Measurements from ENCODE around the gene NT5M. TPM values are rescaled to one million over a fixed set of nuclear protein-coding genes. Genes with fewer than 3 reads are reported as not detected.
A peak's percentile ranks its signal among the peaks of the same experiment; 100 is the strongest.

NT5M gene
- total RNA-seq, 1 donor from 2014 or later, result 1.6 TPM

DNA sequence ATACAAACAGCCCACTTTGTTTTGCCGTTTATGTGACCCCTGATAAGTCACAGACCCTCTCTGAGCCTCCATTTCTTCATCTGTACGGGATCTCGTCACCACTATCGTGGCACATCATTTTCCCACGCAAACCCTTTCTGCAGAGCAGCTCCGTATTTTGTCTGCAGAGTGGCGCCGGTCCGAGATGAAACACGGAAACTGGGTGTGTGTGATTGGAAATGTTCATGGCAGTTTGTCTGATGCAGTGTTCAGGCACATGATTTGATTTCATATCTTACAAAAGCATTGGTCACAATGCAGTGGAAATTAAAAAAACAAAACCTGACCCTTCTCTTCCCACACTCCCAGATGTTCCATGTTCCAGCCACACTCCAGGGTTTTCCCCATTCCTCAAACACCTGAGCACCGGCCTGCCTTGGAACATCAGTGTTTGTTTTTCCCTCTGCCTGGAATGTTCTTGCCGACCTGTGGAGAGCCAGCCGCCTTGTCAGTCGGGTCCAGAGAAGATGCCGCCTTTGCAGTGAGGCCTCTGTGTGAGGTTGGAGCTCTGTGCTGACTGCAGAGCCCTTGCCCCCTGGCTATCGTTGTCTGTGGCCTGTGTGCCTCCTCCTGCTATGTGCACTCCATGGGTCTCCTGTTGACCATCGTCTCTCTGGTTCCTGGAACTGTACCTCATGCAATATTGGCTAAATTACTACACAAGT is 39.2 kb downstream of the NT5M start:
- DNase-seq (ENCODE audit: low spot score) (no peak), ATAC-seq (no peak)

DNA sequence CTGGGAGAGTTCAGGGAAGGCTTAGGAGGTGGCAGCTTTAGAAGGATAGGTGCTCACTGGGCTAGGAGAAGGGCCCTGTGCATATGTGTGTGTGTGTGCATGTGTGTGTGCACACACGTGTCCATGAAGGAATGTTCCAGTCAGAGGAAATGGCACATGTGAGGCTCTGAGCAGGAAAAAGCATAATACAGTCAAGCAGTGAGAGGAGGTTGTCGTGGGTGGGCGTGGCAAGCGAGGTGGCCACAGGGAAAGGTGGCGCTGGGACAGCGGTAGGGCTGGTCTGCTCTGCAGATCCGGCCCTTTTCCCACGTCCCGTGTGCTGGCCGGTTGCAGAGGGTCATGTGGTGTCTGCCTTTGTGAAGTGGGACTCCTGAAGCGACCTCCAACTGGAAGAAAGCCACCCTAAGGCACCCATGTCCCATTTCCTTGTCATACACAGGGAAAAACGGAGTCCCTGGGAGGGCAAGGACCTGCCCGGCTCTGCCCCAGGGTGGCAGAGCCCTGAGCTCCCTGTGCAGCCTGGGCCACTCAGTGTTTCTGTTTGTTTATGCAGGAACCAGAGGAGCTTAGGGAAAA is 40.1 kb downstream of the NT5M start:
- no peak for DNase-seq (ENCODE audit: low spot score)
- no peak for ATAC-seq

- ATAC-seq, result no peak
- peak; percentile 41 for DNase-seq (ENCODE audit: low spot score)
Observed at GRCh38 chr17:17343896-17344506, 40.8 kb downstream of the NT5M start.

DNA sequence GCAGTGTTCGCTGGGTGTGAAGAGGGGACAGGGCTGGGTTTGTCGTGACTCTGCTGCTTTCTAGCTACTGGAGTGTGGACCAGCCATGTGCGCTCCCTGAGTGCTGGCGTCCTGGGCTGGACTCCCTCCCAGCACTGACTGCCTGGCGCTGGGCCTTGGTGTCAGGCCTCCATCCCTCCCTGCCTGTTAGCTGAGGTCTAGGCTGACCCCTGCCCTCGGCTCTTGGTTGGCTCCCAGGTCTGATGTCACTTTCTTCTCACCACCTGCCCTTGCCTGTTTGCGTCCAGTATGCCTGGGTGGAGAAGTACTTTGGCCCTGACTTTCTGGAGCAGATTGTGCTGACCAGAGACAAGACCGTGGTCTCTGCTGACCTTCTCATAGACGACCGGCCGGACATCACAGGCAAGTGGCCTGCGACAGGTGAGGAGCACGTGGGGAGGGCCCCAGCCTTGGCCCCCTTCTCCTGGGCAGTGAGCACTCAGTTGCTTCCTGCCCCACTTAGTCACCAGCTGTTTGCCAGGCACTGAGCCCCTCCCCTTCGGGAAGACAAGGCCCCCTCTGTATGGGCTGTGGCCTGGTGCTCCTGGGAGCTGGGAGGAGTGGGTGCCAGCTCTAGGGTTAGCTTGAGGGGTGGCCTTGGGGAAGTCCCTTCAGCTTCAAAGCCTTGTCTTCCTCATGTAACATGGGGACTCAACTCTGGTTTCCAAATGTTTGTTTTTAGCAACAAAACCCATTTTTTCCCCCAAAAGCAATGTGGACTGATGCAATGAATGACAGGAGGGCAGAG is 41.5 kb downstream of the NT5M start:
- ATAC-seq (no peak), DNase-seq (ENCODE audit: low spot score) (peak; percentile 40)

- ATAC-seq (no peak), DNase-seq (ENCODE audit: low spot score) (peak; percentile 12)
Observed at GRCh38 chr17:17345294-17345597, 42.1 kb downstream of the NT5M start.

DNA sequence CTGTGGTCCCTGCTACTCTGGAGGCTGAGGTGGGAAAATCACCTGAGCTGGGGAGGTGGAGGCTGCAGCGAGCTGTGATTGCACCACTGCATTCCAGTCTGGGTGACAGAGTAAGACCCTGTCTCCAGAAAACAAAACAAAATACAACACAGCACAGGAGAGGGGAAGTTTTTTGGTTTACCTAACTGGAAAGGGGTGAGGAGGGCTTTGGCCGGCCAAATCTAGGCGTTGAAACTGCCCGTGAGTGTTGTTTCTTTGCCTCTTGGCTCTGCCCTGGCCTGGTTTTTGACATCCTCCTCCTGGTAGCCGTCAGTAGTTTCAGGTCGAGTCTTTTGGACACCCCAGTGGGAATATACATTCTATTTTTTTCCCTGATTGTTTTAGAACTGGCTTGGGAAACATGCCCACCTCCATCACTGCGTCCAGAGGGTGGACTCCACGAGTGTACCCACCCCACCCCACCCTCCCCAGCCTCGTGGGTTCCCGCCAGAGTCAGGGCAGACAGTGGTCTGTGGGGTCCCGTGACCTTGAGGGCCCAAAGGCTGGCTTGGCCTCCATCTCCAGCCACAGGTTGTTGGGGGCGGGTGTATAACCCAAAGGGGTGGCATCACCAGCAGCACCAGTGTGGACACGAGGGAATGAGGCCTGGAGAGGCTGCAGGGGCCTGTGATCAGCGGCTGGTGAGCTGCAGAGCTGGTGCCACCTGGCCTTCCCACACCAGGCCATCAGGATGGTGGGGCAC is 42.7 kb downstream of the NT5M start:
- ATAC-seq (no peak), DNase-seq (ENCODE audit: low spot score) (no peak)

- ATAC-seq, result no peak
- peak; percentile 40 for DNase-seq (ENCODE audit: low spot score)
Observed at GRCh38 chr17:17346428-17347233, 43.5 kb downstream of the NT5M start.

GRCh38 chr17:17347234-17347955 is 44.2 kb downstream of the NT5M start:
- ATAC-seq (no peak), DNase-seq (ENCODE audit: low spot score) (no peak)

GRCh38 chr17:17347956-17348871 is 45.0 kb downstream of the NT5M start:
- ATAC-seq (no peak), DNase-seq (ENCODE audit: low spot score) (no peak)

GRCh38 chr17:17348872-17349723 is 45.9 kb downstream of the NT5M start:
- ATAC-seq, result peak; percentile 66
- no peak for DNase-seq (ENCODE audit: low spot score)

GRCh38 chr17:17349724-17350106 is 46.5 kb downstream of the NT5M start:
- DNase-seq (ENCODE audit: low spot score), result no peak
- no peak for ATAC-seq

DNA sequence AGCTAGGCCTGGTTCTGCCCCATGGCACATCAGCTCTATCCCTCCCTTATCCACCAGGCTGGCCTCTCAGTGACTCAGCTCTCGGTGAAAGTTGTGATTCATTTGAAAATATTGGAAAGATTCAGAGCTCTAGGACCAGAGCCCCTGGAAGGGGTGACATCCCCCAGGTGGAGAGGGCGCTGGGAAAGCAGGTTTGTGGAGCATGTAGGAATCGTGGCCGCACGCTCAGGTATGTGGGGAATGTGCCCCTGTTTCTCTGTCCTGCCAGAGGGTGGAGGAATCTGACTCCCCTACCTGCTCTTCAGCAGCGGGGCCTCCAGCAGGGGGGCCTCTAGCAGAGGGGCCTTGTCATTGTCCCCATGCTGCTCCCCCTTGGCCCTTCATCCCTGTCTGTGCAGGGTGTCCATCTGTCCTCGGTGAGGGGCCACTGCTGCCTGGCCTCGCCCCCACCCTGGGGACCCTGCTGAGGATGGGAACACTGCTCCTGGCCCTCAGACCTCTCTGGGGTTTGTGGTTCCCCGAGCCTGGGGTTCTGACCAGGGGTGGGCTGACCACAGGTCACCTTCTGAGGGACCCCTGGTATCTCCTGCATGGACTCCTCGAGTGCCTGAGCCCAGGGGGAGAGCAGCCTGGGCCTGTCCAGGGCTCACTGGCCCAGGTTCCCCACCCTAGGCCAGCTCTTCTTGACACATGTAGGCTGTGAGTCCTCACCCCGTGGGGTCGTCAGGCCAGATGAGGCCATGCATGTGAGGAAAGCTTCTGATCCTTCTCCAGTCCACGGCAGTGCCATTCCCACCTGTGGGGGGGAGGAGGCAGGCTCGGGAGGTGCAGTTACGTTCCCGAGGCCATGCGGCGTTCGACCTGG is 47.5 kb downstream of the NT5M start:
- DNase-seq (ENCODE audit: low spot score), result no peak

GRCh38 chr17:17351356-17351891 is 48.3 kb downstream of the NT5M start:
- DNase-seq (ENCODE audit: low spot score) (no peak), ATAC-seq (no peak)

More for the DNA sequence above, 47.5 kb downstream of the NT5M start:
- ATAC-seq, result no peak

GRCh38 chr17:17351901-17352781 is 49.0 kb downstream of the NT5M start:
- DNase-seq (ENCODE audit: low spot score), result no peak
- ATAC-seq, result no peak

Data from left lobe of liver (tissue), 2 donors.